GM12878 (cell line): ENCODE data around the gene DENND1B. TPM values are rescaled to one million over a fixed set of nuclear protein-coding genes. Genes with fewer than 3 reads are reported as not detected.

Experiments used
- ATAC-seq: fragments of 200-7000 bp; cut with Tn5 transposase; 3 replicates; pipeline ENCODE4 v1.9.1; 2020; ENCODE audit warnings: mild to moderate bottlenecking, moderate library complexity
- BruUV-seq: library from RNA; stranded (reverse); fragments of 400-500 nt; replicated peaks from 2 replicates; lab custom pipeline; 2021; lab: Mats Ljungman, UMichigan
- CTCF ChIA-PET: fragments of 300-600 bp; sonication (Branson Sonifier 250); formaldehyde crosslinking; extraction: SDS; loops from one replicate; lab custom pipeline; 2021; ENCODE audit warnings: inconsistent platforms; lab: Yijun Ruan, JAX
- POLR2A ChIA-PET: fragments of 350-600 bp; formaldehyde crosslinking; extraction: SDS; loops from one replicate; lab custom pipeline; 2021; ENCODE audit warnings: inconsistent platforms; lab: Charles Lee
- RAD21 ChIA-PET: fragments of 300-600 bp; sonication (Branson Sonifier 250); formaldehyde crosslinking; loops from one replicate; lab custom pipeline; 2023; ENCODE audit warnings: antibody characterized with exemption; ENCODE audit not compliant: unreplicated experiment; lab: Charles Lee
- SMC1A ChIA-PET: fragments of 300-600 bp; sonication (Branson Sonifier 250); formaldehyde crosslinking; loops from one replicate; lab custom pipeline; 2023; ENCODE audit not compliant: unreplicated experiment, uncharacterized antibody; lab: Charles Lee
- DNase-seq: peaks from one replicate; pipeline ENCODE4 v3.0.0-alpha.2; 2011; ENCODE audit warnings: low read depth, low spot score
- FAIRE-seq: peaks from 3 replicates; lab custom pipeline; 2011; peaks lifted over from hg19 to GRCh38; lab: Jason Lieb, UNC
- H2AFZ ChIP-seq: 2 replicates; pipeline ENCODE4 v1.6.0; 2011; ENCODE audit warnings: low read depth, low read length, control low read depth; ENCODE audit not compliant: control insufficient read depth
- H3K27ac ChIP-seq: 2 replicates; pipeline ENCODE4 v1.5.1; 2011; ENCODE audit warnings: control low read depth; ENCODE audit not compliant: control insufficient read depth, insufficient read depth
- H3K27me3 ChIP-seq, 2 experiments: replicated peaks in 1 of 2; 2 replicates each; pipeline versions ENCODE4 v1.6.0 to v1.6.1; 2011; ENCODE audit warnings: low read length in 1 of 2; ENCODE audit not compliant: control insufficient read depth in 2 of 2, insufficient read depth in 2 of 2
- H3K36me3 ChIP-seq, 2 experiments: 2 replicates each; pipeline ENCODE4 v1.5.1; 2011; ENCODE audit warnings: low read length in 1 of 2; ENCODE audit not compliant: control insufficient read depth in 2 of 2, insufficient read depth in 2 of 2
- H3K4me1 ChIP-seq: 2 replicates; pipeline ENCODE4 v1.6.1; 2011; ENCODE audit warnings: mild to moderate bottlenecking, low read length, moderate library complexity, mixed read lengths; ENCODE audit not compliant: control insufficient read depth, insufficient read depth
- H3K4me2 ChIP-seq: 2 replicates; pipeline ENCODE4 v1.6.0; 2011; ENCODE audit warnings: control low read depth; ENCODE audit not compliant: control insufficient read depth, insufficient read depth
- H3K4me3 ChIP-seq: fragments of 200-600 bp; sonication (generic); 2 replicates; pipeline ENCODE4 v1.5.1; 2016
- H3K79me2 ChIP-seq: 2 replicates; pipeline ENCODE4 v1.6.0; 2011; ENCODE audit warnings: low read length; ENCODE audit not compliant: control insufficient read depth, insufficient read depth
- H3K9ac ChIP-seq: 2 replicates; pipeline ENCODE4 v1.8.0; 2011; ENCODE audit warnings: low read length, control low read depth, mixed read lengths; ENCODE audit not compliant: control insufficient read depth, insufficient read depth
- H3K9me3 ChIP-seq: replicated peaks from 3 replicates; pipeline ENCODE4 v1.5.1; 2011; ENCODE audit warnings: mild to moderate bottlenecking, low read length; ENCODE audit not compliant: control insufficient read depth, insufficient read depth
- H4K20me1 ChIP-seq: 2 replicates; pipeline ENCODE4 v1.6.0; 2011; ENCODE audit not compliant: control insufficient read depth, insufficient read depth
- ATF2 ChIP-seq: IDR thresholded peaks from 2 replicates; pipeline ENCODE4 v1.6.1; 2012; ENCODE audit warnings: low read length, inconsistent platforms
- CBX3 ChIP-seq: fragments of 200-600 bp; sonication (generic); IDR thresholded peaks from 2 replicates; pipeline ENCODE4 v1.6.1; 2016; ENCODE audit warnings: low read depth, borderline replicate concordance
- CHD4 ChIP-seq: fragments of 200-600 bp; sonication (generic); IDR thresholded peaks from 2 replicates; pipeline ENCODE4 v1.6.1; 2016; ENCODE audit warnings: mild to moderate bottlenecking
- FOXM1 ChIP-seq: IDR thresholded peaks from 2 replicates; pipeline ENCODE4 v1.6.1; 2012; ENCODE audit warnings: low read depth, mild to moderate bottlenecking, inconsistent platforms, low read length, moderate library complexity
- HSF1 ChIP-seq: fragments of 150-350 bp; IDR thresholded peaks from 2 replicates; pipeline ENCODE4 v1.6.1; 2014; ENCODE audit warnings: mild to moderate bottlenecking, low read depth, low read length
- IRF4 ChIP-seq: IDR thresholded peaks from 2 replicates; pipeline ENCODE4 v1.6.1; 2011; ENCODE audit warnings: low read depth, low read length
- KAT2A ChIP-seq: conservative IDR thresholded peaks from 2 replicates; pipeline ENCODE4 v1.6.1; 2011; ENCODE audit warnings: low read depth, low read length; ENCODE audit not compliant: control insufficient read depth
- LARP7 ChIP-seq: fragments of 450-650 bp; IDR thresholded peaks from 2 replicates; pipeline ENCODE4 v1.6.1; 2017; ENCODE audit warnings: mild to moderate bottlenecking
- NBN ChIP-seq: fragments of 450-650 bp; IDR thresholded peaks from 2 replicates; pipeline ENCODE4 v1.6.1; 2016
- NKRF ChIP-seq: fragments of 450-650 bp; conservative IDR thresholded peaks from 2 replicates; pipeline ENCODE4 v1.6.1; 2017; ENCODE audit warnings: mild to moderate bottlenecking, moderate library complexity
- PAX5 ChIP-seq: IDR thresholded peaks from 2 replicates; pipeline ENCODE4 v1.6.1; 2011; ENCODE audit warnings: low read depth, low read length, borderline replicate concordance
- POU2F2 ChIP-seq: IDR thresholded peaks from 3 replicates; pipeline ENCODE4 v1.6.1; 2011; ENCODE audit warnings: low read depth, mild to moderate bottlenecking, low read length, borderline replicate concordance
- SPI1 ChIP-seq: IDR thresholded peaks from 2 replicates; pipeline ENCODE4 v1.6.1; 2011; ENCODE audit warnings: low read depth, mild to moderate bottlenecking, low read length, moderate library complexity, borderline replicate concordance; ENCODE audit not compliant: insufficient read depth
- SRF ChIP-seq, 2 experiments: IDR thresholded peaks; 2 replicates each; pipeline ENCODE4 v1.6.1; 2011; ENCODE audit warnings: low read depth in 2 of 2, low read length in 2 of 2, mild to moderate bottlenecking in 1 of 2, moderate library complexity in 1 of 2
- TCF3 ChIP-seq: IDR thresholded peaks from 2 replicates; pipeline ENCODE4 v1.6.1; 2012; ENCODE audit warnings: low read depth, mild to moderate bottlenecking, low read length, borderline replicate concordance; ENCODE audit not compliant: insufficient read depth
- WGBS: methylation state at CpG from one replicate; pipeline ENCODE4 v1.1.6; 2016; ENCODE audit warnings: low lambda C conversion rate; ENCODE audit not compliant: insufficient replicate concordance, insufficient coverage; ENCODE audit errors: missing lambda C conversion rate; 5-methylcytosine and 5-hydroxymethylcytosine counted together
- in situ Hi-C: fragments of 300-500 bp; cut with MboI; formaldehyde crosslinking; loops from 9 replicates; pipeline ENCODE4 v1.14.3; 2018; ENCODE audit warnings: mixed read lengths
- intact Hi-C: fragments of 100-400 bp; cut with micrococcal nuclease; formaldehyde crosslinking; loops from one replicate; pipeline ENCODE4 v1.14.2; 2022; ENCODE audit not compliant: unreplicated experiment
- polyA plus RNA-seq, 11 experiments: library from polyadenylated mRNA; depleted of rRNA in 4 of 11; unstranded in 6 of 11; stranded (reverse) in 5 of 11; fragments of >200 nt; fragmentation: Nextera tagmentation in 4 of 11; fragmentation: Illumina TruSeq in 1 of 11; extraction: Ambion mirVana in 4 of 11; extraction: Trizol in 1 of 11; gene quantifications; 1 replicate in 1 of 11; 2 replicates in 10 of 11; pipeline versions ENCODE4 v1.2.1 to v1.2.3, GENCODE V29; 2011 to 2016; ENCODE audit warnings: inconsistent platforms in 2 of 11, missing spikeins in 2 of 11, low read depth in 1 of 11
- total RNA-seq, 4 experiments: library from RNA; depleted of rRNA in 3 of 4; stranded (reverse); fragments of >200 nt in 3 of 4; fragmentation: Illumina TruSeq in 1 of 4; extraction: Trizol in 1 of 4; gene quantifications; 2 replicates each; pipeline versions ENCODE4 v1.2.1 to v1.2.3, GENCODE V29; 2013 to 2021
- TF ChIP-seq, protein P1 (sequence below): fragments of 450-650 bp; formaldehyde crosslinking; IDR thresholded peaks from 2 replicates; pipeline ENCODE4 v1.5.0; 2022; ENCODE audit warnings: mild to moderate bottlenecking, missing genetic modification characterization

Gene DENND1B
- total and polyA plus RNA-seq, 10 of the 15 experiments (the other 5 are each of a cell fraction or from before 2014, with no cell fraction given) = 1.7 to 10.7 (median 8.0) TPM

DNA sequence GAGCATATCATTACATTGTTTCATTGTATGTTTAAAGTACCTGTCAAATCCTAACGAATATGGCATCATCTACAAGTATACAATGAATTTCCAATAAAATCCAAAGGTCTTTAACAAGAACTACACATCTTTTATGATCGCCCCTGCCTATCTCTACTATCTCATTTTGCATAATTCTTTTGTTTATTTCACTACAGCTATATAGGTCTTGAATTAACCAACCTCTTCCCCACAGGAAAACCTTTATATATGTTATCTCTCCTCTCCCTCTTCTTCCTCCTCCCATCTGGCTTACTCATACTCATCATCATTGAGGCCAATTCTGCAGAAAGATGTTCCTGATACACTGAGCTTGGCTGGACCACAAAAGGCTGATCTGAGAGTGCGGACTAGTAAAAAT, 175.5 kb downstream of the DENND1B start:
- CTCF ChIA-PET = no interaction called here
- in situ Hi-C loops = no loop called here
- TF ChIP-seq CHD4 (no peak), HSF1 (no peak), TCF3 (no peak), KAT2A (no peak), CBX3 (no peak), NKRF (no peak), SRF (IDR thresholded peaks at IDR 0.05; ENCODE audit: low read depth in 2 of 2, low read length in 2 of 2) (no peak), PAX5 (no peak), IRF4 (no peak), FOXM1 (no peak), LARP7 (no peak), POU2F2 (no peak), NBN (no peak), ATF2 (no peak), SPI1 (no peak)
- TF ChIP-seq, protein P1, sequence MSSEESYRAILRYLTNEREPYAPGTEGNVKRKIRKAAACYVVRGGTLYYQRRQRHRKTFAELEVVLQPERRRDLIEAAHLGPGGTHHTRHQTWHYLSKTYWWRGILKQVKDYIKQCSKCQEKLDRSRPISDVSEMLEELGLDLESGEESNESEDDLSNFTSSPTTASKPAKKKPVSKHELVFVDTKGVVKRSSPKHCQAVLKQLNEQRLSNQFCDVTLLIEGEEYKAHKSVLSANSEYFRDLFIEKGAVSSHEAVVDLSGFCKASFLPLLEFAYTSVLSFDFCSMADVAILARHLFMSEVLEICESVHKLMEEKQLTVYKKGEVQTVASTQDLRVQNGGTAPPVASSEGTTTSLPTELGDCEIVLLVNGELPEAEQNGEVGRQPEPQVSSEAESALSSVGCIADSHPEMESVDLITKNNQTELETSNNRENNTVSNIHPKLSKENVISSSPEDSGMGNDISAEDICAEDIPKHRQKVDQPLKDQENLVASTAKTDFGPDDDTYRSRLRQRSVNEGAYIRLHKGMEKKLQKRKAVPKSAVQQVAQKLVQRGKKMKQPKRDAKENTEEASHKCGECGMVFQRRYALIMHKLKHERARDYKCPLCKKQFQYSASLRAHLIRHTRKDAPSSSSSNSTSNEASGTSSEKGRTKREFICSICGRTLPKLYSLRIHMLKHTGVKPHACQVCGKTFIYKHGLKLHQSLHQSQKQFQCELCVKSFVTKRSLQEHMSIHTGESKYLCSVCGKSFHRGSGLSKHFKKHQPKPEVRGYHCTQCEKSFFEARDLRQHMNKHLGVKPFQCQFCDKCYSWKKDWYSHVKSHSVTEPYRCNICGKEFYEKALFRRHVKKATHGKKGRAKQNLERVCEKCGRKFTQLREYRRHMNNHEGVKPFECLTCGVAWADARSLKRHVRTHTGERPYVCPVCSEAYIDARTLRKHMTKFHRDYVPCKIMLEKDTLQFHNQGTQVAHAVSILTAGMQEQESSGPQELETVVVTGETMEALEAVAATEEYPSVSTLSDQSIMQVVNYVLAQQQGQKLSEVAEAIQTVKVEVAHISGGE (CRISPR knock-in tag) = no peak
- no peak overlapping the region for H3K4me3 ChIP-seq
- SMC1A ChIA-PET = no interaction called here
- BruUV-seq = no TSS peak
- H4K20me1 ChIP-seq = no peaks in the 10 kb centered on the region
- no peak overlapping the region for H3K4me2 ChIP-seq
- no peaks in the 10 kb centered on the region for H3K9me3 ChIP-seq
- 37% methylated on average over 3 of the region's 3 CpGs for WGBS
- no peak overlapping the region for H2AFZ ChIP-seq
- no peak for ATAC-seq
- no peak for FAIRE-seq
- no peak for DNase-seq
- H3K4me1 ChIP-seq = no peaks in the 10 kb centered on the region
- POLR2A ChIA-PET = no interaction called here
- no peak overlapping the region for H3K27ac ChIP-seq
- no peaks in the 10 kb centered on the region for H3K79me2 ChIP-seq
- intact Hi-C loops = no loop called here
- H3K36me3 ChIP-seq = no peaks in the 10 kb centered on the region
- RAD21 ChIA-PET = no interaction called here
- H3K9ac ChIP-seq = no peak overlapping the region
- no peaks in the 10 kb centered on the region for H3K27me3 ChIP-seq
